ENCODE results near the gene TULP1. TPM values are rescaled to one million over a fixed set of nuclear protein-coding genes. Genes with fewer than 3 reads are reported as not detected.
A peak's percentile ranks its signal among the peaks of the same experiment; 100 is the strongest.
"Not testable (repeated sequence)": the region's sequence is repeated elsewhere in the genome, so short reads cannot be mapped to it uniquely, and the experiment has no call there.

The TULP1 gene
- total RNA-seq, result 0.05 and 0.10 TPM in 2 replicates
- 0.24 TPM for polyA plus RNA-seq (2012)

- no peak for DNase-seq (ENCODE audit: low read depth)
These were observed at the start of gene TULP1 for GRCh38 chr6:35512740-35513139. Gene TULP1, minus strand, starts transcription at chr6:35512896. Its CDS starts 38 bp downstream, at chr6:35512858.

GRCh38 chr6:35562060-35562459 is 49.4 kb upstream of the TULP1 start:
- DNase-seq (ENCODE audit: low read depth), result no peak

- DNase-seq (ENCODE audit: low read depth), result no peak
These were observed 48.4 kb upstream of the TULP1 start for GRCh38 chr6:35561113-35561512.

GRCh38 chr6:35558571-35558970 is 45.9 kb upstream of the TULP1 start:
- DNase-seq (ENCODE audit: low read depth), result no peak

GRCh38 chr6:35557239-35557638 is 44.5 kb upstream of the TULP1 start:
- no peak for DNase-seq (ENCODE audit: low read depth)

GRCh38 chr6:35554811-35555210 is 42.1 kb upstream of the TULP1 start:
- no peak for DNase-seq (ENCODE audit: low read depth)

- no peak for DNase-seq (ENCODE audit: low read depth)
These were observed 40.6 kb upstream of the TULP1 start for GRCh38 chr6:35553315-35553714.

- DNase-seq (ENCODE audit: low read depth), result peak; percentile 16
These were observed 39.7 kb upstream of the TULP1 start for GRCh38 chr6:35552285-35552917.

- no peak for DNase-seq (ENCODE audit: low read depth)
These were observed 37.7 kb upstream of the TULP1 start for GRCh38 chr6:35550437-35550836.

- DNase-seq (ENCODE audit: low read depth), result no peak
These were observed 35.0 kb upstream of the TULP1 start for GRCh38 chr6:35547676-35548075.

GRCh38 chr6:35544769-35545361 is 32.2 kb upstream of the TULP1 start:
- no peak for DNase-seq (ENCODE audit: low read depth)

GRCh38 chr6:35543459-35544193 is 30.9 kb upstream of the TULP1 start:
- no peak for DNase-seq (ENCODE audit: low read depth)

GRCh38 chr6:35541836-35542235 is 29.1 kb upstream of the TULP1 start:
- no peak for DNase-seq (ENCODE audit: low read depth)

- no peak for DNase-seq (ENCODE audit: low read depth)
These were observed 26.5 kb upstream of the TULP1 start for GRCh38 chr6:35539223-35539622.

GRCh38 chr6:35535847-35536246 is 23.2 kb upstream of the TULP1 start:
- not testable (repeated sequence) for DNase-seq (ENCODE audit: low read depth)

GRCh38 chr6:35534407-35535170 is 21.9 kb upstream of the TULP1 start:
- no peak for DNase-seq (ENCODE audit: low read depth)

- DNase-seq (ENCODE audit: low read depth), result no peak
These were observed 21.3 kb upstream of the TULP1 start for GRCh38 chr6:35533981-35534380.

GRCh38 chr6:35532126-35532525 is 19.4 kb upstream of the TULP1 start:
- no peak for DNase-seq (ENCODE audit: low read depth)

- no peak for DNase-seq (ENCODE audit: low read depth)
These were observed 11.8 kb upstream of the TULP1 start for GRCh38 chr6:35524380-35525020.

- peak; percentile 69 for DNase-seq (ENCODE audit: low read depth)
These were observed 10.3 kb upstream of the TULP1 start for GRCh38 chr6:35522660-35523658.
